Uterus (tissue), 4 donors: Measurements from ENCODE around the gene AMIGO3. TPM values are rescaled to one million over a fixed set of nuclear protein-coding genes. Genes with fewer than 3 reads are reported as not detected.
"Not testable (repeated sequence)": the region's sequence is repeated elsewhere in the genome, so short reads cannot be mapped to it uniquely, and the experiment has no call there.

ENCODE experiments used
- DNase-seq, 2 donors: peaks; one replicate each; pipeline ENCODE4 v3.0.0-alpha.2; 2019 to 2020
- H3K27ac ChIP-seq, 2 donors: fragments of 200-600 bp; sonication (generic); 1 replicate in 1 of 2; 2 replicates in 1 of 2; pipeline ENCODE4 v1.5.1; 2016 to 2018
- H3K27me3 ChIP-seq, 2 donors: fragments of 200-600 bp; sonication (generic); one replicate each; pipeline ENCODE4 v1.5.1; 2018 to 2019; ENCODE audit warnings: control low read depth in 1 of 2
- H3K36me3 ChIP-seq, 2 donors: fragments of 200-600 bp; sonication (generic); one replicate each; pipeline ENCODE4 v1.5.1; 2019; ENCODE audit warnings: control low read depth in 1 of 2
- H3K4me1 ChIP-seq, 2 donors: fragments of 200-600 bp; sonication (generic); one replicate each; pipeline ENCODE4 v1.5.1; 2018 to 2019; ENCODE audit warnings: control low read depth in 1 of 2
- H3K4me3 ChIP-seq, 2 donors: fragments of 200-600 bp; sonication (generic); 1 replicate in 1 of 2; 2 replicates in 1 of 2; pipeline ENCODE4 v1.5.1; 2018 to 2019; ENCODE audit warnings: mild to moderate bottlenecking in 1 of 2
- H3K9me3 ChIP-seq, 2 donors: fragments of 200-600 bp; sonication (generic); one replicate each; pipeline ENCODE4 v1.5.1; 2019; ENCODE audit warnings: control low read depth in 1 of 2
- POLR2A ChIP-seq, 2 donors: fragments of 450-650 bp; IDR thresholded peaks; one replicate each; pipeline ENCODE4 v1.6.1; 2016; ENCODE audit warnings: antibody characterized with exemption in 2 of 2, mild to moderate bottlenecking in 1 of 2, moderate library complexity in 1 of 2
- intact Hi-C: fragments of 100-400 bp; cut with DNase I; formaldehyde crosslinking; loops from one replicate; pipeline ENCODE4 v1.15.1; 2023; ENCODE audit warnings: low total_unique reads
- total RNA-seq, 4 donors: library from RNA; depleted of rRNA in 3 of 4; stranded (reverse); fragments of >200 nt in 3 of 4; gene quantifications; one replicate each; pipeline versions ENCODE4 v1.1.0 to v1.2.4, GENCODE V29; 2014 to 2023
- TF ChIP-seq, protein P1 (sequence below), 4 experiments: fragments of 200-600 bp in 2 of 4; fragments of 450-650 bp in 2 of 4; sonication (generic) in 2 of 4; IDR thresholded peaks; one replicate each; pipeline ENCODE4 v1.5.1; 2016 to 2019; ENCODE audit warnings: antibody characterized with exemption in 4 of 4, mild to moderate bottlenecking in 2 of 4, moderate library complexity in 1 of 4
- donor health status: DM: yes; HTN: yes; CAD: no.

AMIGO3 gene
- total RNA-seq, 4 donors from 2014 or later: not detected

DNA sequence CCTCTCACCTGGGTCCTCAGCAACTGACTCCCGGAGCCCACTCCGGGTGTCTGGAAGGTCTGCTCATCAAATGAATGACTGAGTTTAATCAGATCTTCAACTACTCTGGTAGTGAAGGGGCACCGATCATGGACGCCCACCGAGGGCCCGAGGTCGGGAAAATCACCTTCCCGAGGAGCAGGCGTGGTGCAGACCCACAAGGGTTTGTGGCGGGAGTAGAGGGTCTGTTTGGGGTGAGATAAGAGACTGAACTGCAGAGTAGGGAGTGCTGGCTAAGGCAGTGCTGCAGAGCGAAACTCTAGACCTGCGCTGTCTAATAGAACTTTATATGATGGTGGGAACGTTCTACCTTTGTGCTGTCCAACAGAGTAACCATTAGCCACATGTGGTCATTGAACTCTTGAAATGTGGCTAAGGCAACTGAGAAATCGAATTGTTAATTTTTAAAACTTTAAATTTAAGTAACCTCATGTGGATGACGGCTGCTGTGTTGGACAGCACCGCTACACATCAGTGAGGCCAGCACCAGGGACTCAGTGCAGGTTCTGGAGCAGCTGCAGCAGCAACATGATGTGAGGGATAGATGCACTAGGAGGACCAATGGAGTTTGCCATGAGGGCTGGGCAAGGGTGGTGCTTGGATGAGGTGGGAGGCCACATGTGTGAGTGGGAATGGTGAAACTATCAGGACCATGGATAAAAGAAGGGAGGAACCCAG, 29.4 kb downstream of the AMIGO3 start:
- peaks cover 0 to 12% of the 10 kb centered on the region in 2 donors for H3K4me1 ChIP-seq
- not testable (repeated sequence) for H3K9me3 ChIP-seq

DNA sequence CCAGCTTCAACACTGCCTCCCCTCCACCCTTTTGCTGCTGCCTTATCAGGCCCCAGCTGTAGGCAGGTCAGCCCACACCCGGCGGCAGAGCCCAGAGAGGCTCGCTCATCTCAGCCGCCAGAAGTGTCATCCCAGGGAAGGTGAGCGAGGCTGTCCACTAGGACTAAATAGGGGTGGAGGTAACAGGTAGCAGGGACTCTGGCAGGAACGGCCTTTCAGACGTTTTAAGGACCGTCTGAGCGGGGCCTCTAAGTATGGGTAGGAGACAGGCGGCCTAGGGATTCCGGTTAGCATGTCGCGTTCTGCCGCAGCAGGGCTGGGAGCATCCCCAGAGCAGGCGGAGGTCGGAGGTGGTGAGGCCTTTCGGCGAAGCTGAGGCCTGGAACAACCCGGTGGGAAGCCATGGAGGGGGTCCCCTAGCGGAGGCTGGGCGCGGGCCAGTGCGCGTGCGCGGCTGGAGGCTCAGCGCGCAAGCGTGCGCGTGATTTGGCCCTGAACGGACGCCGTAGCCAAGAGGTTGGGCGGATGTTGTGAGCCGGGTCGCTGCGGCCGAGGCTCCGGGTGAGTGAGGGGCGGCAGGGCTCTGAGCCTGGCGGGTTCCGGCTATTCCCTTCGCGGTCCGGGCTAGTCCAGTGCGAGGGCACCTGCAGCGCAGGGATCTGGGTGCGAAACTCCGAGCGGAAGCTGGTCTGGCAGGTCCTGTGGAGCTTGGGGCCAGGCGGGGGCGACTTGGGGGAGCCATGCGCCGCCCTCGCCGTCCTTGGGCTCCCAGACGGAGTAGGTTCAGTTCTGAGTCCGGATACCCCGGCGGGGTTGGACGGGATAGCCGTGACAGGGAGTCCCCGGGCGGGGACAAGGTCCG, 30.2 kb downstream of the AMIGO3 start, which contains the start of the genes MST1 and RNF123:
MST1 (minus strand) TSS at position 429 of the 862 bp plus-strand sequence. CDS start 783 bp downstream, outside the sequence.
RNF123 (plus strand) TSS at position 512 of the 862 bp plus-strand sequence. CDS start 1,609 bp downstream, outside the sequence.
- Histone ChIP-seq H3K27me3 (no peaks in the 10 kb centered on the region), H3K27ac (peak within 1 kb of the TSS; percentile 40 to 86), H3K9me3 (no peaks in the 10 kb centered on the region), H3K4me3 (peak within 1 kb of the TSS; percentile 79 to 84), H3K4me1 (peaks cover 0 to 12% of the 10 kb centered on the region in 2 donors), H3K36me3 (no peaks in the 10 kb centered on the region)
- TF ChIP-seq POLR2A (IDR thresholded peaks at IDR 0.05): peak in 1 of 2 donors; percentile 56
- TF ChIP-seq, protein P1, sequence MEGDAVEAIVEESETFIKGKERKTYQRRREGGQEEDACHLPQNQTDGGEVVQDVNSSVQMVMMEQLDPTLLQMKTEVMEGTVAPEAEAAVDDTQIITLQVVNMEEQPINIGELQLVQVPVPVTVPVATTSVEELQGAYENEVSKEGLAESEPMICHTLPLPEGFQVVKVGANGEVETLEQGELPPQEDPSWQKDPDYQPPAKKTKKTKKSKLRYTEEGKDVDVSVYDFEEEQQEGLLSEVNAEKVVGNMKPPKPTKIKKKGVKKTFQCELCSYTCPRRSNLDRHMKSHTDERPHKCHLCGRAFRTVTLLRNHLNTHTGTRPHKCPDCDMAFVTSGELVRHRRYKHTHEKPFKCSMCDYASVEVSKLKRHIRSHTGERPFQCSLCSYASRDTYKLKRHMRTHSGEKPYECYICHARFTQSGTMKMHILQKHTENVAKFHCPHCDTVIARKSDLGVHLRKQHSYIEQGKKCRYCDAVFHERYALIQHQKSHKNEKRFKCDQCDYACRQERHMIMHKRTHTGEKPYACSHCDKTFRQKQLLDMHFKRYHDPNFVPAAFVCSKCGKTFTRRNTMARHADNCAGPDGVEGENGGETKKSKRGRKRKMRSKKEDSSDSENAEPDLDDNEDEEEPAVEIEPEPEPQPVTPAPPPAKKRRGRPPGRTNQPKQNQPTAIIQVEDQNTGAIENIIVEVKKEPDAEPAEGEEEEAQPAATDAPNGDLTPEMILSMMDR (IDR thresholded peaks at IDR 0.05): peak; percentile 27 to 53 (median 44)
- intact Hi-C loops: no loop called here
- peak; percentile 85 to 91 for DNase-seq

More for the DNA sequence above, 29.4 kb downstream of the AMIGO3 start:
- peak overlapping the region; percentile 40 to 86 for H3K27ac ChIP-seq
- intact Hi-C loops, H3K27me3 ChIP-seq, DNase-seq, H3K36me3 ChIP-seq: not testable (repeated sequence)
- H3K4me3 ChIP-seq: peak overlapping the region; percentile 79 to 84

DNA sequence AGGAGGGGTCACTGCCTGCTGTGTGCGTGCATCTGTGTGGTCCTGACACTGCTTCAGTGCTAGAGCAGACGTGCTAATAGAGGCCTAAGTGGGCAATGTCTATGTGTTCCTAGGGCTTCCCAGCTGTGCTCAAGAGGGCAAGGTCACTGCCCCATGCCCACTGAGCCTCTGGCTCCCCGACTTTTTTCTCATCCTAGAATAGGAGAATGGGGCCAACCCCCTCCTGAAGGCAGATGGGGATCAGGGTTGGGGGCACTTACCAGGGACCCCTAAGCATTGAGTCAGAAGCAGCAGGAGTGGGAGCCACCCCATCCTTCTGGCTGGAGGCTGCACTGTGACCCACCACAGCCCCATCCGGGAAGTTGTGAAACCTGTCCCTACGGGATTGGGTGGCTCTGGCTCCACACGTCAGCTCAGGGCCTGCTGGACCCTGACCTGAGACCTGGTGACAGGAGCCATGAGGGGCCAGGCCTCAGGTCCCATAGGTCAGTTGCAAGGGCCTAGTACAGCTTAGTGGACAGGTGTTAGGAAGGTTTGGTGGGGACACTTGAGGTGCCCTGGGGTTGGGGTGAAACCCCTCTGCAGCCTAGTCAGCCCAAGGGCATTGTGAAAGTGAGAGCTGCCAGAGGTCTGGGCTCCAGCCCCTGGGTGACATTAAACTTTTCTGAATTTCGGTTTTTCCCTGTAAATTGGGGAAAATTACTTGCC, 31.0 kb downstream of the AMIGO3 start:
- peak overlapping the region; percentile 79 to 84 for H3K4me3 ChIP-seq
- DNase-seq, H3K27me3 ChIP-seq, H3K36me3 ChIP-seq, intact Hi-C loops, H3K9me3 ChIP-seq: not testable (repeated sequence)
- H3K4me1 ChIP-seq: peaks cover 0 to 12% of the 10 kb centered on the region in 2 donors
- peak overlapping the region; percentile 40 to 86 for H3K27ac ChIP-seq

DNA sequence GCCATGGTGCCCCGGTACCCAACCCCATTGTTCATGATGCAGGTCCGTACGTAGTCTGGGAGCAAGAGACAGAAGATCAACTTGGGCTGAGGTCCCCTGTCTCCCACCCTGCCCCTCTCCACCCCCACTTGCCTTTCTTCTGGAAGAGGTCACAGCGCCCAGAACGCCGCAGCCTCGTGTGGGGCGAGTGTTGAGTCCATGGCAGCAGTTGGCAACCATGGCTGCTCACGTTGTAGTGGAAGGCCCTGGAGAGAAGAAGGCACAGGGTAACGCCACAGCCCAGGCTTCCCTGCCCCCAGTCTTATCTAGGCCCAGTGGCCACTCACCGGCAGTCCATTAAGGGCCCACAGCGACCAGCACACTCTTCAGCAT, 32.1 kb downstream of the AMIGO3 start:
- H3K4me3 ChIP-seq, DNase-seq, H3K27me3 ChIP-seq, H3K9me3 ChIP-seq, H3K27ac ChIP-seq, intact Hi-C loops, H3K36me3 ChIP-seq: not testable (repeated sequence)
- peaks cover 0 to 12% of the 10 kb centered on the region in 2 donors for H3K4me1 ChIP-seq

DNA sequence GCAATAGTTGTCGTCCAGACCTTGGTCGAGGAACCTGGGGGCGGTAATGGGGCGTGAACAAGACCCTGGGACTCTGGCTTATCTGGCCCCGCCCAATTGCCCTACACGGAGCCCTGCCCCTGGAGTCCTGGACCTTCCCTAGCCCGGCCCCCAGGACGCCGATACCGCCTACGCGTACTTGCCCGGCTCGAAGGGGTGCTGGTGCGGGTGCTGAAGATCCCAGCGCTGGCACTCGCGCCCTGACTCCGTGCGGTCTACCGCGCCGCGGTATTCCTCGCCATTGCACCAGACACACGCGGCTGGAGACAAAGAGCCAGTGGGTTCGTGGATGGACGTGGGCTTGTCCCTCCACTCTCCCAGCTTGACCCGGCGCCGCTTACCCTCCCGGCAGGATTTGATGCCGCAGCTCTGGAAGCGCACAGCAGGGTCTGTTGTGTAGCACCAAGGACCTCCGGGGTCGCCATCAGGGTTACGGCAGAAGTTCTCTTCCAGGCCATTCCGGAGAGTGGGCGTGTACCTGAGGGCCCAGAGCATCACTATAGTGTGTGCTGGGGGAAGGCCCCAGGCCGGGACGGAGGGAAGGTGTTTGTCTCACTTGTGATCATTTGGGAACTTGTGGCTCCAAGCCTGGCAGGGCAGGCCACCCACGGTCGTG, 32.6 kb downstream of the AMIGO3 start:
- DNase-seq: peak in 1 of 2 donors; percentile 36
- not testable (repeated sequence) for H3K27ac ChIP-seq

DNA sequence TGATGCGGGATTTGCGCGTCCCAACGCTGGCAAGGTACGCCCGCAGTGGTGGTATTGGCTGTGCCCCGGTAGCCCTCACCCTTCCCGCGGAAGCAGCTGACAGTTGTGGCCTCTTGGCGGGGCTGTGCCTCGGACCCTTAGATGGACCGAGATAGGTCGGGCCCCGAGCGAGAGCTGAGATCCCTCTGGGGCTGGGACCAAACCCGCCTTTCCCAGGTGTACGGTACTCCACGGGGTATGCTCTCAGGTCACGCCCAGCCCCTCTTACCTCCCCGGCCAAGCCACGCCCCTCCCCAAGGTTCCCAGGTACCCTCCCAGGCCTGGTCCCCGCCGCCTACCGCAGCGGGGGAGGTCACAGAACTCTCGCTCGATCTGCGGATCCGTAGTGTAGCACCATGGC, 33.1 kb downstream of the AMIGO3 start:
- DNase-seq, H3K9me3 ChIP-seq, intact Hi-C loops, H3K27me3 ChIP-seq, H3K27ac ChIP-seq, H3K36me3 ChIP-seq: not testable (repeated sequence)
- Histone ChIP-seq H3K4me1 (peaks cover 0 to 12% of the 10 kb centered on the region in 2 donors), H3K4me3 (peak overlapping the region in 1 of 2 donors; percentile 9)

More for the DNA sequence above, 32.6 kb downstream of the AMIGO3 start:
- intact Hi-C loops, H3K9me3 ChIP-seq, H3K27me3 ChIP-seq, H3K36me3 ChIP-seq: not testable (repeated sequence)
- H3K4me1 ChIP-seq: peaks cover 0 to 12% of the 10 kb centered on the region in 2 donors
- H3K4me3 ChIP-seq: peak overlapping the region in 1 of 2 donors; percentile 9

DNA sequence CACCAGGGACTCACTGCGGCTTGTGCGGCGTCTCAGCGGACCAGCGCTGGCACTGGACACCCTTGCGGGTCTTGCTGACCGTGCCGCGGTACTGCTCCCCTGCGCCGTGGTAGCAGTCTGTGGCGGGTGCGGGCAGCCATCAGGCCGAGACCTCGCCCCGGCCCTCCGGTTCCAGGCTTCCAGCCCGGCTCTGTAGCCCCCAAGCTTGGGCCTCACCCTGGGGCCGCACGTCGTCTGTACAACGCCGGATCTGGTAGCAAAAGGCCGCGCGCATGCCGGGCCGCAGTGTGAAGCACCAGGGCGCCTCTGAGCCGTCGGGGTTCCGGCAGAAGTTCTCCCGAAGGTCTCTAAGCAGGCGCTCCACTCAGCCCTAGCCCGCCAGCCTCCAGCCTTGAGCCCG, 33.6 kb downstream of the AMIGO3 start:
- intact Hi-C loops, H3K4me1 ChIP-seq, H3K27ac ChIP-seq, H3K27me3 ChIP-seq, H3K9me3 ChIP-seq, DNase-seq, H3K36me3 ChIP-seq, H3K4me3 ChIP-seq: not testable (repeated sequence)

DNA sequence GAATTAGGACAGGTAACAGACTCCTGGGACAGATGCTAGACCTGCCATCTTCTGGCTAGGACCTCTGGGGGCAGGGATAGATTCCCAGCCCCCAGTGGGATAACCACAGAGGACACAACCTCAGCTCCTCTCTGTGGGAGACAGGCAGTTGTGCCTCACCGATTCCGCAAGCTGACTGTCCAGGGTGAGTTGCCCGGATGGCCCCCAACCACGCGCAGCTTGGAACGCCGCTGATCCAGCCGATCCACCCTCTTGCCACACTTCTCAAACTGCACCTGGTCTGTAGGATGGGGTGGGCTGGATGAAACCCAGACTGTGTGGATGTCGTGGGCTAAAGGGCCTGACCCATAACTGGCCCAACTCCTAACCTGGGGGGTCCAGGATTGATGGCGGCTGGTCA, 34.4 kb downstream of the AMIGO3 start:
- H3K4me3 ChIP-seq, H3K4me1 ChIP-seq, H3K27me3 ChIP-seq, H3K27ac ChIP-seq, H3K9me3 ChIP-seq, H3K36me3 ChIP-seq, intact Hi-C loops, DNase-seq: not testable (repeated sequence)

DNA sequence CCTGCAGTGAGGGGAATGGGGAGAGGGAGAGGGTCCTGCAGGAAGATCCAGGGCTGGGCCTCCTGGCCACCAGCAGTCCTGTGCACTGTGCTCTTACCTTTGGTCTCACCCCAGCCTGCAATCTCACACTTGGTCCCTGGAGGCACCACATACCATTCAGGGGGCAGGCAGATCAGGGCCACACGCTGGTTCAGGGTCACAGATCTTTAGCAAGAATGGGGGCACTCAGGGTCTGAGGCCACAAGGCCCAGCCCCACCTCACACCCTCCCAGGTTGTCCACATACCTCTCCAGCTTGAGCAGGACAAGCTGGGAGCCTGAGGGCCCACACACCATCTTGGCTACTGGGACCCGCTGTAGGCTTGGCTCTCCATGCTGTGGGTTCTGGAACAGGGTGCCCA, 35.0 kb downstream of the AMIGO3 start:
- H3K9me3 ChIP-seq, intact Hi-C loops, H3K27me3 ChIP-seq, H3K27ac ChIP-seq, H3K36me3 ChIP-seq, H3K4me1 ChIP-seq, H3K4me3 ChIP-seq, DNase-seq: not testable (repeated sequence)
